OCI-LY7 (cell line): ENCODE data around the gene INTS2. TPM values are rescaled to one million over a fixed set of nuclear protein-coding genes. Genes with fewer than 3 reads are reported as not detected.

Source experiments
- BruUV-seq: library from RNA; stranded (reverse); fragments of 400-500 nt; replicated peaks from 2 replicates; lab custom pipeline; 2021; lab: Mats Ljungman, UMichigan
- CTCF ChIA-PET: fragments of 300-600 bp; sonication (Branson Sonifier 250); formaldehyde crosslinking; loops from one replicate; lab custom pipeline; 2022; ENCODE audit warnings: antibody characterized with exemption; ENCODE audit not compliant: unreplicated experiment; lab: Charles Lee
- POLR2A ChIA-PET: fragments of 300-600 bp; sonication (Branson Sonifier 250); formaldehyde crosslinking; loops from one replicate; lab custom pipeline; 2022; ENCODE audit warnings: antibody characterized with exemption; lab: Charles Lee
- DNase-seq: peaks from one replicate; pipeline ENCODE4 v3.0.0-alpha.2; 2015; ENCODE audit warnings: low spot score
- H2AFZ ChIP-seq: fragments of 200-600 bp; sonication (generic), shearing (Covaris generic); 2 replicates; pipeline ENCODE4 v1.6.1; 2014; ENCODE audit warnings: mild to moderate bottlenecking, antibody characterized with exemption, low read length, moderate library complexity
- H3K27ac ChIP-seq: fragments of 200-600 bp; sonication (generic); 2 replicates; pipeline ENCODE4 v1.5.1; 2014; ENCODE audit warnings: mixed run types, low read depth, mild to moderate bottlenecking, moderate library complexity, low read length, inconsistent platforms; ENCODE audit not compliant: poor library complexity, severe bottlenecking
- H3K36me3 ChIP-seq: fragments of 200-600 bp; sonication (generic); 2 replicates; pipeline ENCODE4 v1.6.1; 2014; ENCODE audit warnings: mild to moderate bottlenecking, antibody characterized with exemption, low read length, moderate library complexity, mixed read lengths; ENCODE audit not compliant: insufficient read depth
- H3K4me1 ChIP-seq: fragments of 200-600 bp; sonication (generic); 2 replicates; pipeline ENCODE4 v1.5.1; 2014; ENCODE audit warnings: mild to moderate bottlenecking, low read length; ENCODE audit not compliant: insufficient read depth, poor library complexity, severe bottlenecking
- H3K4me2 ChIP-seq: fragments of 200-600 bp; sonication (generic); 2 replicates; pipeline ENCODE4 v1.6.1; 2014; ENCODE audit warnings: mild to moderate bottlenecking, low read length
- H3K4me3 ChIP-seq: fragments of 200-600 bp; sonication (generic); 2 replicates; pipeline ENCODE4 v1.5.1; 2014; ENCODE audit warnings: mild to moderate bottlenecking, low read depth, low read length; ENCODE audit not compliant: poor library complexity, severe bottlenecking
- H3K79me2 ChIP-seq: fragments of 200-600 bp; sonication (generic); 2 replicates; pipeline ENCODE4 v1.6.1; 2016; ENCODE audit warnings: low read depth, mild to moderate bottlenecking, low read length, moderate library complexity, mixed read lengths; ENCODE audit not compliant: insufficient read depth
- H3K9me2 ChIP-seq: fragments of 200-600 bp; sonication (generic); 2 replicates; pipeline ENCODE4 v1.6.1; 2016; ENCODE audit warnings: mild to moderate bottlenecking, low read length, mixed read lengths; ENCODE audit not compliant: insufficient read depth
- H3K9me3 ChIP-seq: fragments of 200-600 bp; sonication (generic); 2 replicates; pipeline ENCODE4 v1.6.1; 2014; ENCODE audit warnings: mild to moderate bottlenecking, mixed run types, low read length, mixed read lengths
- H4K20me1 ChIP-seq: fragments of 200-600 bp; sonication (generic); 2 replicates; pipeline ENCODE4 v1.6.1; 2014; ENCODE audit warnings: mild to moderate bottlenecking, antibody characterized with exemption, low read length, moderate library complexity, mixed read lengths; ENCODE audit not compliant: insufficient read depth
- EZH2phosphoT487 ChIP-seq: fragments of 200-600 bp; sonication (generic); IDR thresholded peaks from 2 replicates; pipeline ENCODE4 v1.6.1; 2018; ENCODE audit warnings: low read depth, borderline replicate concordance, mild to moderate bottlenecking, mixed run types, antibody characterized with exemption, low read length, moderate library complexity, mixed read lengths
- intact Hi-C: fragments of 100-400 bp; cut with micrococcal nuclease; formaldehyde crosslinking; loops from one replicate; pipeline ENCODE4 v1.10.0; 2022; ENCODE audit not compliant: unreplicated experiment
- total RNA-seq, 2 experiments: library from RNA; depleted of rRNA in 1 of 2; stranded (reverse); fragments of >200 nt in 1 of 2; shearing (Covaris generic) in 1 of 2; gene quantifications; 2 replicates each; pipeline ENCODE4 v1.2.3, GENCODE V29; 2014 to 2022
- TF ChIP-seq, protein P1 (sequence below): fragments of 200-600 bp; sonication (generic); conservative IDR thresholded peaks from 2 replicates; pipeline ENCODE4 v1.5.1; 2014; ENCODE audit warnings: mild to moderate bottlenecking, antibody characterized with exemption, low read length, moderate library complexity, mixed read lengths

The INTS2 gene
- total RNA-seq, 2 experiments from 2014 or later: 15.8 to 27.9 TPM

DNA sequence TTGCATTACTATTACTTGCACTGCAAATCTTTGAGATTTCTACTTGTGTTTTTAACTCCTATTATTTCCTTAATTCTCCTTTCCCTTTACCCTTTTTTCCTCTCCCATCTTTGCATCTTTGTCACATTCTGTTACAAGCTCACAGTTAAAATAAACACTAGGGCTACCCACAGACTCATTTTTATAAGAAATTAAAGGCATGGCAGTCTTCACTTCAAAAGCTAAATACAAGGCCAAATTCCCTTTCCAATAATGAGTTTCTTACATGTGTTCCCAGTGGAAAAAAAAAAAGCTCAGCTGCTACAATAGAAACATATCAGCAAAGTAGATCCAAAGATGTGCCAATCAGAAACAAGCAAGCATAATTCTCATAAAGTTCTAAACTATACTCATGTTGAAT is 60.7 kb downstream of the INTS2 start:
- Histone ChIP-seq H4K20me1 (peaks cover 7% of the 10 kb centered on the region; the same call in 1 of the 2 replicates), H2AFZ (no peak overlapping the region), H3K9me2 (no peaks in the 10 kb centered on the region), H3K36me3 (peaks cover 47% of the 10 kb centered on the region), H3K4me3 (no peak overlapping the region), H3K4me2 (no peak overlapping the region), H3K79me2 (peaks cover 10% of the 10 kb centered on the region), H3K27ac (no peak overlapping the region), H3K9me3 (no peaks in the 10 kb centered on the region), H3K4me1 (peaks cover 6% of the 10 kb centered on the region)
- TF ChIP-seq, protein P1, sequence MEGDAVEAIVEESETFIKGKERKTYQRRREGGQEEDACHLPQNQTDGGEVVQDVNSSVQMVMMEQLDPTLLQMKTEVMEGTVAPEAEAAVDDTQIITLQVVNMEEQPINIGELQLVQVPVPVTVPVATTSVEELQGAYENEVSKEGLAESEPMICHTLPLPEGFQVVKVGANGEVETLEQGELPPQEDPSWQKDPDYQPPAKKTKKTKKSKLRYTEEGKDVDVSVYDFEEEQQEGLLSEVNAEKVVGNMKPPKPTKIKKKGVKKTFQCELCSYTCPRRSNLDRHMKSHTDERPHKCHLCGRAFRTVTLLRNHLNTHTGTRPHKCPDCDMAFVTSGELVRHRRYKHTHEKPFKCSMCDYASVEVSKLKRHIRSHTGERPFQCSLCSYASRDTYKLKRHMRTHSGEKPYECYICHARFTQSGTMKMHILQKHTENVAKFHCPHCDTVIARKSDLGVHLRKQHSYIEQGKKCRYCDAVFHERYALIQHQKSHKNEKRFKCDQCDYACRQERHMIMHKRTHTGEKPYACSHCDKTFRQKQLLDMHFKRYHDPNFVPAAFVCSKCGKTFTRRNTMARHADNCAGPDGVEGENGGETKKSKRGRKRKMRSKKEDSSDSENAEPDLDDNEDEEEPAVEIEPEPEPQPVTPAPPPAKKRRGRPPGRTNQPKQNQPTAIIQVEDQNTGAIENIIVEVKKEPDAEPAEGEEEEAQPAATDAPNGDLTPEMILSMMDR: no peak
- TF ChIP-seq EZH2phosphoT487: no peak
- ChIA-PET POLR2A (no interaction called here), CTCF (no interaction called here)
- BruUV-seq: no TSS peak
- DNase-seq: no peak
- intact Hi-C loops: no loop called here

DNA sequence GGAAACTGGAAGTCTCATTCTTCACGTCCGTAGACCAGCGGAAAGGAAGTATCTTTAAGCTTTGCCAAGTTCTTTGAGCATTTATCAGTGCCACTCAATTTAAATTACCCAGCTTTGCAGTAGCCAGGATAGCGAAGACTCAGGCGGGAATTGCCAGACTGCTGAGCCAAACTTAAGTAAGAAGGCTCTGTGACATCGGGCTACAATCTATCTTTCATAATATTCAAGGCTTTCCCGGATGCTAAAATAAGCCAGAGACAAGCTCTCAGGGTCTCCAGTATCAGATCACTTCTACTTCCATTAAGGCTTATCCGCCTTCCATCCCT is 64.0 kb downstream of the INTS2 start:
- TF ChIP-seq EZH2phosphoT487: no peak
- TF ChIP-seq, protein P1: no peak
- Histone ChIP-seq H3K4me2 (peak overlapping the region; percentile 83), H3K27ac (peak overlapping the region; percentile 80), H3K4me3 (peak overlapping the region; percentile 87), H3K79me2 (peaks cover 43% of the 10 kb centered on the region), H3K36me3 (peaks cover 43% of the 10 kb centered on the region), H3K4me1 (peaks cover 29% of the 10 kb centered on the region), H2AFZ (peak overlapping the region; percentile 99), H4K20me1 (peaks cover 8% of the 10 kb centered on the region; the same call in 1 of the 2 replicates), H3K9me2 (no peaks in the 10 kb centered on the region), H3K9me3 (no peaks in the 10 kb centered on the region)
- BruUV-seq: TSS peak; percentile 98
- ChIA-PET CTCF (interaction anchor here (0.6 to 0.7 kb wide), 3 partner anchors 28 to 1344 kb away, joined by 3 to 6 read pairs (median 4); no protein-coding TSS in a partner anchor), POLR2A (interaction anchor here (0.6 to 2.3 kb wide), 15 partner anchors 9 to 1735 kb away, joined by 3 to 10 read pairs (median 4); no protein-coding TSS in a partner anchor)
- DNase-seq: no peak
- intact Hi-C loops: loop anchor here (1.0 to 2.0 kb wide), 2 partner anchors 64 to 201 kb away; partner anchors contain the start of genes INTS2 and MED13
